Suprapubic skin (tissue), 3 donors: Measurements from ENCODE around the gene SLC37A2.
"Not testable (repeated sequence)": the region's sequence is repeated elsewhere in the genome, so short reads cannot be mapped to it uniquely, and the experiment has no call there.

Source experiments
- POLR2AphosphoS5 ChIP-seq, 3 donors: sonication (generic); formaldehyde crosslinking; IDR thresholded peaks; one replicate each; pipeline ENCODE4 v1.6.1; 2017; ENCODE audit warnings: antibody characterized with exemption in 3 of 3
- TF ChIP-seq, protein P1 (sequence below), 2 donors: fragments of 200-600 bp in 1 of 2; fragments of 450-650 bp in 1 of 2; sonication (generic) in 1 of 2; IDR thresholded peaks; one replicate each; pipeline ENCODE4 v1.5.1; 2016 to 2019; ENCODE audit warnings: antibody characterized with exemption in 2 of 2, mild to moderate bottlenecking in 1 of 2, moderate library complexity in 1 of 2

DNA sequence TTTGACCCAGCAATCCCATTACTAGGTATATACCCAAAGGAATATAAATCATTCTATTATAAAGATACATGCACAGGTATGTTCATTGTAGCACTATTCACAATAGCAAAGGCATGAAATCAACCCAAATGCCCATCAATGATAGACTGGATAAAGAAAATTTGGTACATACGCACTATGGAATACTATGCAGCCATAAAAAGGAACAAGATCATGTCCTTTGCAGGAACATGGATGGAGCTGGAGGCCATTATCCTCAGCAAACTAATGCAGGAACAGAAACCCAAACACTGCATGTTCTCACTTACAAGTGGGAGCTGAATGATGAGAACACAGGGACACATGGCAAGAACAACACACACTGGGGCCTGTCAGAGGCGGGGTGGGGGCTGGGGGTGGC, 7.0 kb upstream of the SLC37A2 start:
- not testable (repeated sequence) for TF ChIP-seq POLR2AphosphoS5 (IDR thresholded peaks at IDR 0.05)
- TF ChIP-seq, protein P1, sequence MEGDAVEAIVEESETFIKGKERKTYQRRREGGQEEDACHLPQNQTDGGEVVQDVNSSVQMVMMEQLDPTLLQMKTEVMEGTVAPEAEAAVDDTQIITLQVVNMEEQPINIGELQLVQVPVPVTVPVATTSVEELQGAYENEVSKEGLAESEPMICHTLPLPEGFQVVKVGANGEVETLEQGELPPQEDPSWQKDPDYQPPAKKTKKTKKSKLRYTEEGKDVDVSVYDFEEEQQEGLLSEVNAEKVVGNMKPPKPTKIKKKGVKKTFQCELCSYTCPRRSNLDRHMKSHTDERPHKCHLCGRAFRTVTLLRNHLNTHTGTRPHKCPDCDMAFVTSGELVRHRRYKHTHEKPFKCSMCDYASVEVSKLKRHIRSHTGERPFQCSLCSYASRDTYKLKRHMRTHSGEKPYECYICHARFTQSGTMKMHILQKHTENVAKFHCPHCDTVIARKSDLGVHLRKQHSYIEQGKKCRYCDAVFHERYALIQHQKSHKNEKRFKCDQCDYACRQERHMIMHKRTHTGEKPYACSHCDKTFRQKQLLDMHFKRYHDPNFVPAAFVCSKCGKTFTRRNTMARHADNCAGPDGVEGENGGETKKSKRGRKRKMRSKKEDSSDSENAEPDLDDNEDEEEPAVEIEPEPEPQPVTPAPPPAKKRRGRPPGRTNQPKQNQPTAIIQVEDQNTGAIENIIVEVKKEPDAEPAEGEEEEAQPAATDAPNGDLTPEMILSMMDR (IDR thresholded peaks at IDR 0.05): not testable (repeated sequence)
